NCI-H2171 (cell line): ENCODE data around the gene JAZF1.
A peak's percentile ranks its signal among the peaks of the same experiment; 100 is the strongest.

Experiments
- DNase-seq: peaks from one replicate; lab custom pipeline; 2025; lab: John Stamatoyannopoulos, UW

Gene JAZF1

GRCh38 chr7:28075674-28076358, 104.8 kb downstream of the JAZF1 start:
- no peak for DNase-seq

GRCh38 chr7:28072876-28073514, 107.6 kb downstream of the JAZF1 start:
- DNase-seq = no peak

DNA sequence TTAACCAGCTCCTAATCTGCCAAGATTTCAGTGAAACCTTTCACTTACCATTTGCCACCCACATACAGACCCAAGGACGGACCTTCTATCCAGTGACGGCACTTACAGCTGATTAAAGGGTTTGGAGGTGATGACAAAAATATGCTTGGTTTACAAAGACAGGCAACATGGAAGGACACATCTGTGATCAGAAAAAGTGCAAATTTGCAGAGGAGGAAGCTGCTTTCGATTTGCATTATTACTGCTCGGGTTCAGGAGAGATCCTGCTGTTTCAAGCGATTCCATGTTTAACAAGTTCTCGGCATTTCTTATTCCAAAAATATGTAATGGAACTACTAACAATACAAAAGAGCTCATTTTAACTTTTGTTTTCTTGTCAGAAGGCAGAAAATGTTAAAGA, 109.0 kb downstream of the JAZF1 start:
- DNase-seq = no peak

- no peak for DNase-seq
Observed at GRCh38 chr7:28070297-28071055, 110.1 kb downstream of the JAZF1 start.

DNA sequence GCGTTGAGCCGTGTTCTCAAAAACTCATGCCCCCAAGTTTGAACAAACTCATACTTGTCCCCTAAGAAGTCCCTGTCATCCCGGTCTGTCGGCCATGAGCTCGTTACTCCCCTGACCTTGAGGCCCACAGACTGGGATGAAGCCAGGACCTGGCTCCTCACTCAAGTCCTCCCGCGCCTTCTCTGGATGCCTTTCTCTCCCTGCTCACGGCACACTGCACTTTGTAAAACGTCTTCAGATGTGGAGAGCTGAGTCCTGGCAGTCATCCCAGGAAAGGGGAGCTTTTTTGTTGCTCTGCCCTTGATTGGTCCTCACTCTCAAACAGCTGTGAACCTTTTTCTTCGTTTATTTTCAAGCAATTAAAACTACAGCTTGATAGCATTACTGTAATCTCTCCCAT, 110.8 kb downstream of the JAZF1 start:
- DNase-seq = peak; percentile 47

- no peak for DNase-seq
Observed at GRCh38 chr7:28069388-28069787, 111.2 kb downstream of the JAZF1 start.

DNA sequence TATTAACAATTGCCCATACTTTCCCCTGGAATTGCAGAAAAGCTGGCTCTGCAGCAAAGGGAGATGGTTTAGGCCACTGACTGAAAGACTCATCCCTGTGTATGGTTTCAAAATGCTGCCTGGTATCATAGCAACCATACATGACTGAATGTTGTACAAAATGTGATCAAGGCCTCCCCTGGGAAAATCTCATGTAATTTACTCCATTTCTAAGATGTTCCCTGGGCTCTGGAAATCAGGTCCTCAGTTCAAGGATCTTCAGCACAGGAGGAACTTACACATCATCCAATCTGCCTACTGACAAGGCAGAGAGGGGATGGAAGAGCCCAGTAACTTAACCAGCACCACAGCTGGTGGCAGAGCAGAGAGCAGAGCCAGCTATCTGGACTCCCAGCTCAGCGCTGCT, 111.8 kb downstream of the JAZF1 start:
- DNase-seq = peak; percentile 64

GRCh38 chr7:28067171-28067570, 113.4 kb downstream of the JAZF1 start:
- DNase-seq = no peak

GRCh38 chr7:28065721-28066285, 114.8 kb downstream of the JAZF1 start:
- no peak for DNase-seq

- DNase-seq = no peak
Observed at GRCh38 chr7:28065308-28065707, 115.3 kb downstream of the JAZF1 start.

DNA sequence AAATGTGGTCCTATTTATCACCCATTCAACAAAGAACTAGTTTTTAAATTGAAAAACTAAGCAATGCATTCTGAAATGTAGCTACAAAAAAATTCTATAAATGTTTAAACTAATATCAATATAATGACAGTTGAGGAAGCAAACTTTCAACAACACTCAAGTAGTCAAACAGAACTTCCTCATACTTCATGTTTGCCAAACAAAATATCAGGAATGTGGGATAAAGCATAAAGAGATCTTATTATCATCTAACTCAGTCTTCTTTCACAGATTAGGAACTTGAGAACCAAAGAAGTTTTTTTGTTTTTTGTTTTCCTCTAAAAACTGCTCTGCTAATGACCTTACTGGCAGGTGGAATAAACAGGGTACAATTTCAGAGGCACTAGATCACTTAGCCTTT, 116.2 kb downstream of the JAZF1 start:
- DNase-seq = no peak

GRCh38 chr7:28062197-28062991, 118.2 kb downstream of the JAZF1 start:
- DNase-seq = peak; percentile 46

DNA sequence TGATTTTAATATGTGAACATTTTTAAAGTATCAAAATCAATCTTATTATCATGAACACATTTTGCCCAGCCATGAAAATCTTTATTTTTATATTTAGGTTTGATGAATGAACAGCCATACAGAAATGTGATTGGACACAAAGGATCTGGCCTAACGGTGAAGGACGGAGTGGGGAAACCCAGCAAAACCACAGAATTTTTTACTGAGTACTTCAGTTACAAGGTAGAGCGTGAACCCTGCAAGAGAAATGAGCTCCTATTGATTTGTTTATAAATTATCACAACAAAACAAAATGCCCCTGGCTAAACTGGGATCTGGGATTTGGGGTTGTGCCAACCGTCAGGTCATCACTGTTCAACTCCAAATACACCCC, 118.8 kb downstream of the JAZF1 start:
- no peak for DNase-seq

GRCh38 chr7:28060371-28060950, 120.1 kb downstream of the JAZF1 start:
- DNase-seq = no peak

GRCh38 chr7:28055161-28055544, 125.4 kb downstream of the JAZF1 start:
- DNase-seq = no peak

DNA sequence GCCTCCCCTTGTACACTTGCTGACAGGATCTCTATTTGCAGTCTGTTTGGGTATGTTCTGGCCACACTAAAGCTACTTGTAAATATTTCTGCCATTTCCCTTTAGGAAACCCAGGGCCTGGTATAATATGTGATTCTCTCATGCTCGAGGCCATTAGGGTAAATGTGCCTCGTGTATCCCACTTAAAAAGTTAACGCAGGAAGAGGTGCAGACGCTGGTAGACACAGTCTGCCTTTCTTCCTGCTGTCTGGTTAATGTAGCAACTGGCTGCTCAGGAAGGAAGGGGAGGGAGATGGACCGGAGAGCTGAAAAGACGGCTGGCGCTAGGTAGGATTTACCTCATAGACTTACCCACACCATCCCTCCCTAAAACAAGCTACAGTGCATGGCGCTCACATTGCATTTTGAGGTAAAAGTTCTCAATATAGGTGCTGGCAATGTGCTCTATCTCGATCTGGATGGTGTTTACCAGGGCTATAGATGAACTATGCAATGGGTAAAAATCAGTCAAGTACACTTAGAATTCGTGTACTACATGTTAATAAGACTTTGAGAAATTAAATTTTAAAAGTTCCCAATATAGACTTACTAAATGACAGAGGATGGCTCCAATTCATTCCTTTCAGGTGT, 125.9 kb downstream of the JAZF1 start:
- DNase-seq = no peak

DNA sequence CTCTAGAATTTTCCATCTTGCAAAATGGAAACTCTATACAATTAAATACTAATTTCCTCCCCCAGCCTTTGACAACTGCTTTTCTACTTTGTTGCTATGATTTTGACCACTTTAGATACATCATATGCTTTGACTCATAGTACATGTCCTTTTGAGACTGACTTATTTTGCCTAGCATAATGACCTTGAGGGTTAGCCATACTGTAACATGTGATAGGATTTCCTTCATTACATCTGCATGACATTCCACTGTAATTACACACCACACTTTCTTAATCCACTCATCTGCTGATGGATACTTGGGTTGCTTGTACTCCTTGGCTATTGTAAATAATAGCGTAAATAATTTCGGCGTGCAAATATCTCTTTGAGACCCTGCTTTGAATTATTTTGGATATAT, 127.7 kb downstream of the JAZF1 start:
- DNase-seq = no peak

- no peak for DNase-seq
Observed at GRCh38 chr7:28048694-28049093, 131.9 kb downstream of the JAZF1 start.

DNA sequence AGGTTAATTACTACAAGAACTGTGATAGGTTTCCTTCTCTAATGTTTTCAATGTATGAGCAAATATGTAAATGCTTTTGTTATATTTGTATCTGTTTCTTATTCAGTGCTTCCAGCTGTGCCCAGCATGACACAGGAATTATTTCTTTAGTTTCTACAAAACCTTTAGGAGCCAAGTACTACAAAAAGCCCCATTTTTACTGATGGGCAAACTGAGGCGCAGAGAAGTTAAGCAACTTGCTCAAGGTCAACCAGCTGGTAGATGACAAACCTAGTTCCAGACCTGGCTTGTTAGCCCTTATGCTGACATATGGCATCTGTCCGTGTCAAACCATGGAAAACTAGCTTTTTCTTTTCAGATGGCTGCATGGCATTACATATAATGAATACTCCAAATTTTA, 134.6 kb downstream of the JAZF1 start:
- DNase-seq = no peak

DNA sequence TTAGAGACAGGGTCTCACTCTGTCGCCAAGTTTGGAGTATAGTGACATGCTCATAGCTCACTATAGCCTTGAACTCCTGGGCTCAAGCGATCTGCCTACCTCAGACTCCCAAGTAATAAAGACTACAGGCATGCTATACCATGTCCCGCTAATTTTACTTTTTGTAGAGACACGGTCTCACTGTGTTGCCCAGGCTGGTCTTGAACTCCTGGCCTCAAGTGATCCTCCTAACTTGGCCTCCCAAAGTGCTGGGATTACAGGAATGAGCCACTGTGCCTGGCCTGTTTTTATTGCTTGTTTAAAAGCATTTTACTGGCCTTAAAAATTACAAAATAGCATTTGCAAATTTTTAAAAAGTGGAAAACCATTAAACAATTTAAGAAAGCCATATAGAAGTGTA, 135.0 kb downstream of the JAZF1 start:
- DNase-seq = no peak

- no peak for DNase-seq
Observed at GRCh38 chr7:28044825-28045224, 135.8 kb downstream of the JAZF1 start.
